Nephron (organoid): ENCODE data around the gene TEX26.

Experiments used
- H3K27ac Mint-ChIP-seq, 3 experiments: 2 replicates each; pipeline ENCODE4 v1.8.0; 2020; ENCODE audit warnings: mixed read lengths in 3 of 3, mild to moderate bottlenecking in 2 of 3, moderate library complexity in 1 of 3
- H3K27me3 Mint-ChIP-seq: 2 replicates; pipeline ENCODE4 v1.8.0; 2021; ENCODE audit warnings: low read depth, mild to moderate bottlenecking, moderate library complexity, mixed read lengths
- H3K36me3 Mint-ChIP-seq: 2 replicates; pipeline ENCODE4 v1.8.0; 2020; ENCODE audit warnings: low read depth, mixed read lengths
- H3K4me1 Mint-ChIP-seq: 2 replicates; pipeline ENCODE4 v1.8.0; 2020; ENCODE audit warnings: mixed read lengths
- H3K4me3 Mint-ChIP-seq, 3 experiments: 2 replicates each; pipeline ENCODE4 v1.8.0; 2020; ENCODE audit warnings: mild to moderate bottlenecking in 3 of 3, mixed read lengths in 3 of 3, moderate library complexity in 2 of 3
- H3K9me3 Mint-ChIP-seq: 2 replicates; pipeline ENCODE4 v1.8.0; 2020; ENCODE audit warnings: mixed read lengths
- CTCF ChIP-seq, 3 experiments: fragments of 200-600 bp; sonication (generic); IDR thresholded peaks; one replicate each; pipeline ENCODE4 v1.5.0; 2021; ENCODE audit warnings: antibody characterized with exemption in 3 of 3; ENCODE audit not compliant: unreplicated experiment in 3 of 3

TEX26 gene

GRCh38 chr13:31012655-31013024 lies 80.2 kb downstream of the TEX26 start:
- TF ChIP-seq CTCF (IDR thresholded peaks at IDR 0.05; ENCODE audit: unreplicated experiment in 3 of 3): peak; percentile 8 to 37 (median 26)
- Mint-ChIP-seq H3K4me1 (peaks cover 27% of the 10 kb centered on the region), H3K4me3 (no peak overlapping the region), H3K27ac (peak overlapping the region; percentile 20 to 67 (median 43)), H3K36me3 (no peaks in the 10 kb centered on the region), H3K9me3 (no peaks in the 10 kb centered on the region), H3K27me3 (peaks cover 3% of the 10 kb centered on the region)

DNA sequence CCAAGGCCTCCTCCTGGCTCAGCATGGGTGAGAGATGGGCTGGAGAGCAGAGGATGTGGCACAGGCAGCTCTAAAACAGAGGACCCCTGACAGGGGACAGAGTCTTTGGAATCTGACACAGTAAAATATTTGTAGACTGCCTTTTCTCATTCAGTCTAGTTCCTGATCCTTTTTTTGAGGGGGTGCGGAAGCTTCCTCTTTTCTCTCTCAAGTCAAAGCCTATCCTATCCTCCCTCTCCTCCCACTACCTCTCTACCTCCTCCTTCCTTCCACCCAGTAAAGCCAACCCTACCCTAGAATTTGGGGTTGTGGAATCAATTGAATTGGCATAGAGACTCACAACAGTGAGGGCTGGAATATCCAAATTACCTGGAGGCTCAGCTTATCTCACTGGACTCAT lies 82.0 kb downstream of the TEX26 start:
- H3K4me1 Mint-ChIP-seq: peaks cover 24% of the 10 kb centered on the region
- H3K36me3 Mint-ChIP-seq: no peaks in the 10 kb centered on the region
- no peak for TF ChIP-seq CTCF (IDR thresholded peaks at IDR 0.05; ENCODE audit: unreplicated experiment in 3 of 3)
- H3K27me3 Mint-ChIP-seq: peaks cover 3% of the 10 kb centered on the region
- no peak overlapping the region for H3K4me3 Mint-ChIP-seq
- H3K9me3 Mint-ChIP-seq: no peaks in the 10 kb centered on the region
- H3K27ac Mint-ChIP-seq: peak overlapping the region in 2 of 3 experiments; percentile 32 to 82

GRCh38 chr13:31015199-31015598 lies 82.7 kb downstream of the TEX26 start:
- H3K27ac Mint-ChIP-seq: peak overlapping the region in 2 of 3 experiments; percentile 42 to 85
- H3K36me3 Mint-ChIP-seq: no peaks in the 10 kb centered on the region
- H3K9me3 Mint-ChIP-seq: no peaks in the 10 kb centered on the region

DNA sequence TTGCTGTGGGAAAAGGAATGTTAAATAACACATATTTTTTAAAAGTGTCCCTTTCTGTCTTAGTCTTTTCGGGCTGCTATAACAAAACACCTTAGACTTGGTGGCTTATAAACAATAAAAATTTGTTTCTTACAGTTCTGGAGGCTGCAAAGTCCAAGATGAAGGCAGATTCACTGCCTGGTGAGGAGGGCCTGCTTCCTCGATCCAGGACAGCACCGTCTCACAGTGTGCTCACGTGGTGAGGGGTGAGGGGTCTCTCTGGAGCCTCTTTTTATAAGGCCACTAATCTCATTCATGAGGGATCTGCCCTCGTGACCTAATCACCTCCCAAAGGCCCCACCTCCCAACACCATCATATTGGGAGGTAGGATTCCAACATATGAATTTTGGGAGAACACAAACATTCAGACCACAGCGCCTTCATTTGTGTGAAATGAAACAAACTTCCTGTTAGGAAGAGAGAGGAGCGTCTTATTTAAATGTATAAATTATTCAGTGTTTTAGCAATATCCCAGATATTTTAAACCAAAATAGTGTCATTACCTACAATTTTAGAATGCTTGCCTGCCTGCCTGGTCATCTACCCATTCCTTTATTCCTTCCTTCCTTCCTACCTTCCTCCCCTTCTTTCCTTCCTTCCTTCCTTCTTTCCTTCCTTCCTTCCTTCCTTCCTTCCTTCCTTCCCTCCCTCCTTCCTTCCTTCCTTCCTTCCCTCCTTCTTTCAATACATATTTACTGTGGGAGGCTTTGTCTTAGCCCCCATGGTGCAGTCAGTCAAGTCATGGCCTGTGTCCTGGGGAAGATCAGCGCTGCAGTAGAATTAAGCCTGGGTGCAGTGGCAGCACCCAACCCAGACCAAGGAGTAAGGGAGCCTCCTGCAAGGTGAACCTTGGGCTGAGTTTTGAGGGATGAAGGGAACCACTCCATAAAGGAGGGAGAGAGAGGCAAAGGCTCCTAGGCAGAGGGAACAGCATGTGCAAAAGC lies 84.2 kb downstream of the TEX26 start:
- TF ChIP-seq CTCF (IDR thresholded peaks at IDR 0.05; ENCODE audit: unreplicated experiment in 3 of 3): no peak
- Mint-ChIP-seq H3K36me3 (no peaks in the 10 kb centered on the region), H3K27ac (peak overlapping the region in 1 of 3 experiments; percentile 9)

More at GRCh38 chr13:31015199-31015598, 82.7 kb downstream of the TEX26 start:
- H3K4me1 Mint-ChIP-seq: peaks cover 24% of the 10 kb centered on the region
- no peak for TF ChIP-seq CTCF (IDR thresholded peaks at IDR 0.05; ENCODE audit: unreplicated experiment in 3 of 3)
- H3K27me3 Mint-ChIP-seq: peaks cover under 1% of the 10 kb centered on the region
- H3K4me3 Mint-ChIP-seq: no peak overlapping the region

DNA sequence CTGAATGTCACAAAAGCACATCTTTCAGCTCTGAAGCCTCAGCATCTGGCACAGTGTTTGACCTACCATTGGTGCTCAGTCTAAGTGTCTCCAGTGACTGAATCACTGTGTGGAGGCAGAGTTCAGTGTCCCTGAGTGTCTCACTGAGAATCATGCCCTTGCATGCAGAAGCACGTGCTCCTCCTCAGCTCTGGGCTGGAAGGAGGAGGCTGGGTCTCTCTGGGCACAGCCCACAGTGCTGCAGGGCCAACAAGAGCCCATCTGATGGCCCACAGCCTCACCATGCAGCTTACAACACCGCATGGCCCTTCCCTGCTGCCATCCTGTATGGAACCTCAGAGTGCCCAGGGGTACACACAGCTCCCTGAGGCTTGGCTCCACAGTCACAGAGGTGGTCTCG lies 86.1 kb downstream of the TEX26 start:
- TF ChIP-seq CTCF (IDR thresholded peaks at IDR 0.05; ENCODE audit: unreplicated experiment in 3 of 3): no peak
- Mint-ChIP-seq H3K27me3 (peaks cover 8% of the 10 kb centered on the region), H3K27ac (no peak overlapping the region), H3K4me1 (peaks cover 8% of the 10 kb centered on the region), H3K9me3 (no peaks in the 10 kb centered on the region), H3K4me3 (no peak overlapping the region), H3K36me3 (no peaks in the 10 kb centered on the region)

More for the DNA sequence above, 84.2 kb downstream of the TEX26 start:
- H3K27me3 Mint-ChIP-seq: no peaks in the 10 kb centered on the region
- peaks cover 19% of the 10 kb centered on the region for H3K4me1 Mint-ChIP-seq
- no peak overlapping the region for H3K4me3 Mint-ChIP-seq
- no peaks in the 10 kb centered on the region for H3K9me3 Mint-ChIP-seq
